IMR-90 (cell line): ENCODE measurements around the gene ADAM12. TPM values are rescaled to one million over a fixed set of nuclear protein-coding genes. Genes with fewer than 3 reads are reported as not detected.

Experiments
- ATAC-seq: fragments of 200-7000 bp; cut with Tn5 transposase; 2 replicates; pipeline ENCODE4 v1.9.1; 2020; ENCODE audit warnings: low read depth, mild to moderate bottlenecking, moderate library complexity
- BruUV-seq: library from RNA; stranded (reverse); fragments of 400-500 nt; replicated peaks from 2 replicates; lab custom pipeline; 2021; lab: Mats Ljungman, UMichigan
- CTCF ChIA-PET: fragments of 300-600 bp; formaldehyde crosslinking; extraction: SDS; loops from one replicate; lab custom pipeline; 2021; ENCODE audit warnings: antibody characterized with exemption; lab: Yijun Ruan, JAX
- POLR2A ChIA-PET: fragments of 300-600 bp; sonication (Branson Sonifier 250); formaldehyde crosslinking; loops from one replicate; lab custom pipeline; 2022; ENCODE audit warnings: antibody characterized with exemption; ENCODE audit not compliant: unreplicated experiment; lab: Charles Lee
- DNase-seq: peaks from one replicate; pipeline ENCODE4 v3.0.0; 2013
- H2AFZ ChIP-seq: replicated peaks from 2 replicates; pipeline ENCODE3; 2013; ENCODE audit warnings: low read length, mild to moderate bottlenecking; ENCODE audit not compliant: poor library complexity
- H2AK5ac ChIP-seq: 2 replicates; pipeline ENCODE4 v1.6.1; 2013; ENCODE audit warnings: low read depth, low read length, inconsistent platforms
- H2AK9ac ChIP-seq: replicated peaks from 2 replicates; pipeline ENCODE3; 2013; ENCODE audit warnings: mild to moderate bottlenecking, low read depth, low read length, moderate library complexity; ENCODE audit not compliant: poor library complexity
- H2BK120ac ChIP-seq: 2 replicates; pipeline ENCODE4 v1.6.1; 2013; ENCODE audit warnings: low read depth, low read length, inconsistent platforms
- H2BK15ac ChIP-seq: 3 replicates; pipeline ENCODE4 v1.6.1; 2013; ENCODE audit warnings: low read depth, low read length, inconsistent platforms
- H2BK20ac ChIP-seq: 2 replicates; pipeline ENCODE4 v1.6.1; 2013; ENCODE audit warnings: low read depth, mild to moderate bottlenecking, inconsistent platforms, low read length, moderate library complexity
- H2BK5ac ChIP-seq: 2 replicates; pipeline ENCODE4 v1.6.1; 2013; ENCODE audit warnings: mild to moderate bottlenecking, low read depth, low read length, inconsistent platforms; ENCODE audit not compliant: poor library complexity, severe bottlenecking
- H3K14ac ChIP-seq: replicated peaks from 2 replicates; pipeline ENCODE4 v1.6.1; 2013; ENCODE audit warnings: low read depth, low read length, inconsistent platforms
- H3K18ac ChIP-seq: 2 replicates; pipeline ENCODE4 v1.6.1; 2013; ENCODE audit warnings: low read depth, low read length, control low read depth
- H3K23ac ChIP-seq: 2 replicates; pipeline ENCODE4 v1.6.1; 2013; ENCODE audit warnings: low read depth, low read length, inconsistent platforms
- H3K27ac ChIP-seq: 2 replicates; pipeline ENCODE4 v1.5.1; 2013; ENCODE audit warnings: mild to moderate bottlenecking, control low read depth, low read length; ENCODE audit not compliant: insufficient read depth
- H3K27me3 ChIP-seq: 2 replicates; pipeline ENCODE4 v1.6.1; 2013; ENCODE audit warnings: low read length; ENCODE audit not compliant: control insufficient read depth, insufficient read depth
- H3K36me3 ChIP-seq: 2 replicates; pipeline ENCODE4 v1.6.1; 2013; ENCODE audit warnings: low read length, mixed read lengths; ENCODE audit not compliant: control insufficient read depth, insufficient read depth
- H3K4ac ChIP-seq: 2 replicates; pipeline ENCODE4 v1.6.1; 2013; ENCODE audit warnings: low read depth, low read length, inconsistent platforms
- H3K4me1 ChIP-seq: 2 replicates; pipeline ENCODE4 v1.6.1; 2013; ENCODE audit warnings: low read length, mixed read lengths; ENCODE audit not compliant: control insufficient read depth, insufficient read depth
- H3K4me2 ChIP-seq: 2 replicates; pipeline ENCODE4 v1.6.1; 2013; ENCODE audit warnings: low read depth, mild to moderate bottlenecking, control low read depth, low read length, moderate library complexity
- H3K4me3 ChIP-seq: 2 replicates; pipeline ENCODE4 v1.5.1; 2013; ENCODE audit warnings: low read depth, mild to moderate bottlenecking, control low read depth, low read length, moderate library complexity; ENCODE audit not compliant: insufficient read depth
- H3K56ac ChIP-seq: 2 replicates; pipeline ENCODE4 v1.6.1; 2013; ENCODE audit warnings: low read length, inconsistent platforms; ENCODE audit not compliant: insufficient read depth; ENCODE audit errors: extremely low read depth
- H3K79me1 ChIP-seq, 2 experiments: 2 replicates each; pipeline ENCODE4 v1.6.1; 2013; ENCODE audit warnings: low read length in 2 of 2, inconsistent platforms in 1 of 2, low read depth in 1 of 2
- H3K9ac ChIP-seq: 2 replicates; pipeline ENCODE4 v1.6.1; 2013; ENCODE audit warnings: low read depth, low read length, control low read depth
- H3K9me1 ChIP-seq: 2 replicates; pipeline ENCODE4 v1.6.1; 2013; ENCODE audit warnings: low read length, inconsistent platforms; ENCODE audit not compliant: insufficient read depth
- H3K9me3 ChIP-seq: 2 replicates; pipeline ENCODE4 v1.6.1; 2013; ENCODE audit warnings: low read length; ENCODE audit not compliant: control insufficient read depth, insufficient read depth
- H4K20me1 ChIP-seq: 2 replicates; pipeline ENCODE4 v1.6.1; 2013; ENCODE audit warnings: low read length, inconsistent platforms; ENCODE audit not compliant: insufficient read depth
- H4K5ac ChIP-seq: 2 replicates; pipeline ENCODE4 v1.6.1; 2013; ENCODE audit warnings: mild to moderate bottlenecking, low read depth, low read length, control low read depth
- H4K8ac ChIP-seq, 2 experiments: 2 replicates each; pipeline ENCODE4 v1.6.1; 2013; ENCODE audit warnings: low read depth in 2 of 2, low read length in 2 of 2, control low read depth in 1 of 2, inconsistent platforms in 1 of 2
- H4K91ac ChIP-seq: 2 replicates; pipeline ENCODE4 v1.6.1; 2013; ENCODE audit warnings: low read depth, low read length, inconsistent platforms; ENCODE audit not compliant: insufficient read depth
- FOS ChIP-seq: fragments of 150-350 bp; IDR thresholded peaks from 2 replicates; pipeline ENCODE4 v1.6.1; 2016; ENCODE audit warnings: low read depth, low read length
- MAZ ChIP-seq: IDR thresholded peaks from 2 replicates; pipeline ENCODE4 v1.6.1; 2012; ENCODE audit warnings: low read depth, mild to moderate bottlenecking, low read length, improper control_type of control experiment, moderate library complexity, borderline replicate concordance
- NFE2L2 ChIP-seq: fragments of 150-350 bp; IDR thresholded peaks from 2 replicates; pipeline ENCODE4 v1.6.1; 2016; ENCODE audit warnings: low read depth, mild to moderate bottlenecking, low read length
- POLR2A ChIP-seq: IDR thresholded peaks from 2 replicates; pipeline ENCODE4 v1.6.1; 2012; ENCODE audit warnings: mild to moderate bottlenecking, low read depth, low read length
- RAD21 ChIP-seq: IDR thresholded peaks from 2 replicates; pipeline ENCODE4 v1.6.1; 2012; ENCODE audit warnings: low read length, improper control_type of control experiment
- RFX5 ChIP-seq: IDR thresholded peaks from 2 replicates; pipeline ENCODE4 v1.8.0; 2012; ENCODE audit warnings: low read depth, mild to moderate bottlenecking, low read length, moderate library complexity
- WGBS, 2 experiments: methylation state at CpG; one replicate each; pipeline versions ENCODE4 v1.1.5 to v1.1.7; 2013; ENCODE audit warnings: missing lambda C conversion rate in 2 of 2; ENCODE audit not compliant: insufficient read length in 1 of 2; ENCODE audit errors: extremely low coverage in 2 of 2; 5-methylcytosine and 5-hydroxymethylcytosine counted together
- dilution Hi-C: fragments of 300-500 bp; cut with HindIII; formaldehyde crosslinking; loops from one replicate; pipeline ENCODE4 v1.14.3; 2018; ENCODE audit warnings: low sequenced_read_pairs; ENCODE audit not compliant: unreplicated experiment
- in situ Hi-C: fragments of 300-500 bp; cut with MboI; formaldehyde crosslinking; loops from 3 replicates; pipeline ENCODE4 v1.14.3; 2019; ENCODE audit warnings: low sequenced_read_pairs, inconsistent platforms, mixed read lengths
- intact Hi-C: fragments of 100-400 bp; cut with micrococcal nuclease; formaldehyde crosslinking; loops from 2 replicates; pipeline ENCODE4 v1.10.0; 2022
- polyA plus RNA-seq, 3 experiments: library from polyadenylated mRNA; depleted of rRNA; stranded (reverse); fragments of >200 nt; gene quantifications; 2 replicates each; pipeline ENCODE4 v1.2.3, GENCODE V29; 2012; ENCODE audit warnings: low replicate concordance in 1 of 3
- total RNA-seq: library from RNA; depleted of rRNA; stranded (reverse); fragments of >200 nt; gene quantifications from 2 replicates; pipeline ENCODE4 v1.2.3, GENCODE V29; 2012

The ADAM12 gene
- total and polyA plus RNA-seq, 2 of the 4 experiments (the other 2 are of a cell fraction): 9.6 to 10.2 TPM

- no peak overlapping the region for H2BK15ac ChIP-seq
- no peak overlapping the region for H2BK120ac ChIP-seq
- CTCF ChIA-PET: interaction anchor here (1.1 to 2.1 kb wide), 2 partner anchors 402 to 414 kb away, joined by 3 to 8 read pairs; partner anchors contain the start of gene ADAM12
- no peak overlapping the region for H2AK9ac ChIP-seq
- no peak overlapping the region for H2BK5ac ChIP-seq
- ATAC-seq (no peak), DNase-seq (no peak)
- H3K18ac ChIP-seq: no peak overlapping the region
- no peaks in the 10 kb centered on the region for H3K4me1 ChIP-seq
- no peaks in the 10 kb centered on the region for H4K20me1 ChIP-seq
- H3K14ac ChIP-seq: no peak overlapping the region
- no peak overlapping the region for H3K9ac ChIP-seq
- dilution Hi-C loops: no loop called here
- no peak overlapping the region for H3K56ac ChIP-seq
- no peak overlapping the region for H3K27ac ChIP-seq
- H3K23ac ChIP-seq: no peak overlapping the region
- H3K9me1 ChIP-seq: no peaks in the 10 kb centered on the region; the same call in 1 of the 2 replicates
- no peaks in the 10 kb centered on the region for H3K36me3 ChIP-seq
- TF ChIP-seq RAD21 (no peak), RFX5 (no peak), NFE2L2 (no peak), MAZ (no peak), POLR2A (no peak), FOS (no peak)
- no TSS peak for BruUV-seq
- no peaks in the 10 kb centered on the region for H3K79me1 ChIP-seq
- H4K8ac ChIP-seq: no peak overlapping the region
- H3K4me3 ChIP-seq: no peak overlapping the region
- POLR2A ChIA-PET: no interaction called here
- no peak overlapping the region for H4K5ac ChIP-seq
- peaks cover 31% of the 10 kb centered on the region for H3K27me3 ChIP-seq
- H3K4ac ChIP-seq: no peak overlapping the region
- H2AK5ac ChIP-seq: no peak overlapping the region
- no peak overlapping the region for H3K4me2 ChIP-seq
- intact Hi-C loops: loop anchor here (5.0 kb wide), 4 partner anchors 118 to 1867 kb away; no protein-coding TSS in a partner anchor
- H2AFZ ChIP-seq: no peak overlapping the region
- in situ Hi-C loops: no loop called here
- no peak overlapping the region for H2BK20ac ChIP-seq
- whole genome bisulfite sequencing, 2 experiments: 96% methylated on average over 4 of the region's 6 CpGs; no CpG with 5 or more reads in 1 of the 2 experiments
- no peaks in the 10 kb centered on the region for H3K9me3 ChIP-seq
- no peak overlapping the region for H4K91ac ChIP-seq
These were observed 403.3 kb downstream of the ADAM12 start for GRCh38 chr10:125984865-125985495.
